Measurements from ENCODE around the gene ZNF783. TPM values are rescaled to one million over a fixed set of nuclear protein-coding genes. Genes with fewer than 3 reads are reported as not detected.

ZNF783 gene
- total and polyA plus RNA-seq, 9 of the 15 experiments (the other 6 are each of a cell fraction or from before 2014, with no cell fraction given), result 0.66 to 11.2 (median 5.4) TPM

- Histone ChIP-seq H3K79me2 (ENCODE audit: control insufficient read depth, insufficient read depth, low read length) (no peaks in the 10 kb centered on the region), H3K4me1 (replicated peaks in 1 of 2; ENCODE audit: control insufficient read depth in 2 of 2, insufficient read depth in 2 of 2, low read length in 2 of 2) (no peaks in the 10 kb centered on the region), H3K36me3 (ENCODE audit: control insufficient read depth, insufficient read depth, low read length) (no peaks in the 10 kb centered on the region), H3K4me3 (no peak overlapping the region), H3K9ac (ENCODE audit: insufficient read depth in 1 of 2, low read depth in 2 of 2, low read length in 2 of 2) (no peak overlapping the region), H3K4me2 (ENCODE audit: insufficient read depth, low read length) (no peak overlapping the region), H4K20me1 (replicated peaks; ENCODE audit: control insufficient read depth, insufficient read depth, low read length) (no peaks in the 10 kb centered on the region), H3K9me1 (ENCODE audit: control insufficient read depth, insufficient read depth, low read length) (no peaks in the 10 kb centered on the region), H3K9me3 (replicated peaks; ENCODE audit: control insufficient read depth, insufficient read depth, low read depth, low read length) (no peaks in the 10 kb centered on the region), H3K27me3 (ENCODE audit: control insufficient read depth in 2 of 2, insufficient read depth in 2 of 2, low read length in 2 of 2) (no peaks in the 10 kb centered on the region; a peak in 1 of 5 replicates), H3K27ac (ENCODE audit: extremely low read depth, low read depth, low read length) (no peak overlapping the region), H2AFZ (ENCODE audit: low read depth, low read length) (no peak overlapping the region)
- DNase-seq (ENCODE audit: extremely low read depth in 1 of 4, low spot score in 3 of 4), result peak in 2 of 4 experiments; percentile 17 to 34
- FAIRE-seq, result no peak
- in situ Hi-C loops (cut with MboI) (no loop called here), intact Hi-C loops (cut with micrococcal nuclease) (no loop called here)
- POLR2A ChIA-PET, result interaction anchor here (0.8 kb wide), 1 partner anchor 10 kb away, joined by 3 read pairs; no protein-coding TSS in a partner anchor
- WGBS (ENCODE audit: insufficient coverage, low coverage, missing lambda C conversion rate), result 5% methylated on average over 2 of the region's 2 CpGs
- ATAC-seq, result peak; percentile 76
- TSS peak; percentile 100 for BruUV-seq (replicated peaks)
- CTCF ChIA-PET (ENCODE audit: low intra/inter-chr PET ratio), result interaction anchor here (0.6 kb wide), 1 partner anchor 224 kb away, joined by 4 read pairs; no protein-coding TSS in a partner anchor
- TF ChIP-seq BDP1 (IDR thresholded peaks at IDR 0.05; ENCODE audit: insufficient read depth, insufficient read length) (peak; percentile 36), MEF2A (IDR thresholded peaks at IDR 0.05; ENCODE audit: control insufficient read depth, low read depth, low read length) (0 out of 2 replicates have a peak, but pooled peaks have one; percentile 51), GABPB2 (CRISPR knock-in tag; conservative IDR thresholded peaks at IDR 0.05) (no peak), POLR2H (tag; IDR thresholded peaks at IDR 0.05; ENCODE audit: low read depth) (peak; percentile 99), GATAD2B (IDR thresholded peaks at IDR 0.05; ENCODE audit: borderline replicate concordance) (no peak), HMG20B (CRISPR knock-in tag; IDR thresholded peaks at IDR 0.05) (no peak), YY1 (IDR thresholded peaks at IDR 0.05; ENCODE audit: borderline replicate concordance in 1 of 3, control insufficient read depth in 1 of 3, extremely low read depth in 1 of 3, insufficient read depth in 3 of 3, insufficient read length in 1 of 3, insufficient replicate concordance in 2 of 3, low read depth in 1 of 3, low read length in 2 of 3) (no peak), LEF1 (IDR thresholded peaks at IDR 0.05) (no peak), CTBP1 (IDR thresholded peaks at IDR 0.05; ENCODE audit: borderline replicate concordance) (0 out of 2 replicates have a peak, but pooled peaks have one; percentile 11), TEAD4 (IDR thresholded peaks at IDR 0.05; ENCODE audit: low read length) (peak; percentile 36; the same call in 1 of the 2 replicates), TEAD4 (CRISPR knock-in tag; IDR thresholded peaks at IDR 0.05; ENCODE audit: borderline replicate concordance) (no peak), BRF1 (IDR thresholded peaks at IDR 0.05; ENCODE audit: borderline replicate concordance, extremely low read depth, insufficient read length) (peak; percentile 6), TBP (optimal IDR thresholded peaks at IDR 0.05; ENCODE audit: low read depth, low read length) (peak; percentile 98), HNRNPL (IDR thresholded peaks at IDR 0.05; ENCODE audit: low read depth, low read length) (no peak), ZBTB5 (IDR thresholded peaks at IDR 0.05) (no peak)
- TF ChIP-seq, protein P1, sequence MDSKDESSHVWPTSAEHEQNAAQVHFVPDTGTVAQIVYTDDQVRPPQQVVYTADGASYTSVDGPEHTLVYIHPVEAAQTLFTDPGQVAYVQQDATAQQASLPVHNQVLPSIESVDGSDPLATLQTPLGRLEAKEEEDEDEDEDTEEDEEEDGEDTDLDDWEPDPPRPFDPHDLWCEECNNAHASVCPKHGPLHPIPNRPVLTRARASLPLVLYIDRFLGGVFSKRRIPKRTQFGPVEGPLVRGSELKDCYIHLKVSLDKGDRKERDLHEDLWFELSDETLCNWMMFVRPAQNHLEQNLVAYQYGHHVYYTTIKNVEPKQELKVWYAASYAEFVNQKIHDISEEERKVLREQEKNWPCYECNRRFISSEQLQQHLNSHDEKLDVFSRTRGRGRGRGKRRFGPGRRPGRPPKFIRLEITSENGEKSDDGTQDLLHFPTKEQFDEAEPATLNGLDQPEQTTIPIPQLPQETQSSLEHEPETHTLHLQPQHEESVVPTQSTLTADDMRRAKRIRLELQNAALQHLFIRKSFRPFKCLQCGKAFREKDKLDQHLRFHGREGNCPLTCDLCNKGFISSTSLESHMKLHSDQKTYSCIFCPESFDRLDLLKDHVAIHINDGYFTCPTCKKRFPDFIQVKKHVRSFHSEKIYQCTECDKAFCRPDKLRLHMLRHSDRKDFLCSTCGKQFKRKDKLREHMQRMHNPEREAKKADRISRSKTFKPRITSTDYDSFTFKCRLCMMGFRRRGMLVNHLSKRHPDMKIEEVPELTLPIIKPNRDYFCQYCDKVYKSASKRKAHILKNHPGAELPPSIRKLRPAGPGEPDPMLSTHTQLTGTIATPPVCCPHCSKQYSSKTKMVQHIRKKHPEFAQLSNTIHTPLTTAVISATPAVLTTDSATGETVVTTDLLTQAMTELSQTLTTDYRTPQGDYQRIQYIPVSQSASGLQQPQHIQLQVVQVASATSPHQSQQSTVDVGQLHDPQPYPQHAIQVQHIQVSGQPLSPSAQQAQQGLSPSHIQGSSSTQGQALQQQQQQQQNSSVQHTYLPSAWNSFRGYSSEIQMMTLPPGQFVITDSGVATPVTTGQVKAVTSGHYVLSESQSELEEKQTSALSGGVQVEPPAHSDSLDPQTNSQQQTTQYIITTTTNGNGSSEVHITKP (IDR thresholded peaks at IDR 0.05; ENCODE audit: partially characterized antibody), result peak; percentile 84
Measured at GRCh38 chr7:149330914-149331567, 69.0 kb downstream of the ZNF783 start.
